PC-9 (cell line): ENCODE measurements around the gene ARMC12.
"Not testable (repeated sequence)": the region's sequence is repeated elsewhere in the genome, so short reads cannot be mapped to it uniquely, and the experiment has no call there.

Source experiments
- CTCF ChIP-seq: fragments of 200-600 bp; sonication (generic); conservative IDR thresholded peaks from 2 replicates; pipeline ENCODE4 v1.6.1; 2017; ENCODE audit warnings: mixed run types, antibody characterized with exemption, mild to moderate bottlenecking, moderate library complexity
- EZH2 ChIP-seq: fragments of 200-600 bp; sonication (generic); IDR thresholded peaks from 2 replicates; pipeline ENCODE4 v1.8.0; 2017; ENCODE audit warnings: antibody characterized with exemption, low read depth

GRCh38 chr6:35698430-35698829, 38.4 kb upstream of the ARMC12 start:
- TF ChIP-seq EZH2, CTCF: not testable (repeated sequence)
